Astrocyte (in vitro differentiated cells and primary cell): ENCODE results near the gene PRRG4. TPM values are rescaled to one million over a fixed set of nuclear protein-coding genes. Genes with fewer than 3 reads are reported as not detected.

Source experiments
- DNase-seq: peaks from one replicate; pipeline ENCODE4 v3.0.0-alpha.2; 2010; ENCODE audit warnings: low read depth
- FAIRE-seq: peaks from 2 replicates; lab custom pipeline; 2011; peaks lifted over from hg19 to GRCh38; lab: Jason Lieb, UNC
- H2AFZ ChIP-seq: 2 replicates; pipeline ENCODE4 v1.6.0; 2012; ENCODE audit warnings: low read depth, low read length, inconsistent platforms
- H3K27ac ChIP-seq: 2 replicates; pipeline ENCODE4 v1.5.1; 2011; ENCODE audit warnings: low read depth, low read length, inconsistent platforms
- H3K27me3 ChIP-seq: 2 replicates; pipeline ENCODE4 v1.6.0; 2011; ENCODE audit warnings: low read length, inconsistent platforms; ENCODE audit not compliant: insufficient read depth
- H3K36me3 ChIP-seq: 2 replicates; pipeline ENCODE4 v1.5.1; 2011; ENCODE audit warnings: low read length, inconsistent platforms; ENCODE audit not compliant: insufficient read depth
- H3K4me1 ChIP-seq: 2 replicates; pipeline ENCODE4 v1.5.1; 2011; ENCODE audit warnings: low read length, inconsistent platforms; ENCODE audit not compliant: insufficient read depth
- H3K4me2 ChIP-seq: 2 replicates; pipeline ENCODE4 v1.6.0; 2012; ENCODE audit warnings: low read length, inconsistent platforms
- H3K4me3 ChIP-seq: 2 replicates; pipeline ENCODE4 v1.5.1; 2011; ENCODE audit warnings: low read depth, mild to moderate bottlenecking, low read length, inconsistent platforms; ENCODE audit not compliant: insufficient read depth
- H3K79me2 ChIP-seq: 2 replicates; pipeline ENCODE4 v1.6.0; 2012; ENCODE audit warnings: mild to moderate bottlenecking, low read length, inconsistent platforms; ENCODE audit not compliant: insufficient read depth
- H3K9ac ChIP-seq: 2 replicates; pipeline ENCODE4 v1.6.0; 2012; ENCODE audit warnings: mild to moderate bottlenecking, low read length, inconsistent platforms
- H3K9me3 ChIP-seq: 2 replicates; pipeline ENCODE4 v1.5.1; 2012; ENCODE audit warnings: low read depth, mild to moderate bottlenecking, low read length, inconsistent platforms; ENCODE audit not compliant: insufficient read depth
- H4K20me1 ChIP-seq: 2 replicates; pipeline ENCODE4 v1.6.0; 2012; ENCODE audit warnings: low read length, inconsistent platforms; ENCODE audit not compliant: insufficient read depth
- H3K27ac Mint-ChIP-seq: one replicate; pipeline ENCODE4 v1.8.0; 2021; ENCODE audit warnings: mild to moderate bottlenecking, mixed read lengths; ENCODE audit not compliant: unreplicated experiment
- H3K27me3 Mint-ChIP-seq: one replicate; pipeline ENCODE4 v1.8.0; 2021; ENCODE audit warnings: low read depth, mixed read lengths; ENCODE audit not compliant: unreplicated experiment
- H3K36me3 Mint-ChIP-seq: one replicate; pipeline ENCODE4 v1.8.0; 2021; ENCODE audit warnings: low read depth, mixed read lengths; ENCODE audit not compliant: unreplicated experiment
- H3K4me1 Mint-ChIP-seq: one replicate; pipeline ENCODE4 v1.8.0; 2021; ENCODE audit warnings: low read depth, mixed read lengths; ENCODE audit not compliant: unreplicated experiment
- H3K4me3 Mint-ChIP-seq: one replicate; pipeline ENCODE4 v1.8.0; 2021; ENCODE audit warnings: mild to moderate bottlenecking, moderate library complexity, mixed read lengths; ENCODE audit not compliant: unreplicated experiment
- H3K9me3 Mint-ChIP-seq: one replicate; pipeline ENCODE4 v1.8.0; 2021; ENCODE audit warnings: mild to moderate bottlenecking, mixed read lengths; ENCODE audit not compliant: unreplicated experiment
- CTCF ChIP-seq: IDR thresholded peaks from 2 replicates; pipeline ENCODE4 v1.5.1; 2011; ENCODE audit warnings: low read depth, mild to moderate bottlenecking, inconsistent platforms, low read length, moderate library complexity; ENCODE audit not compliant: insufficient read depth
- EZH2 ChIP-seq: IDR thresholded peaks from 2 replicates; pipeline ENCODE4 v1.6.1; 2012; ENCODE audit warnings: mild to moderate bottlenecking, low read length, inconsistent platforms; ENCODE audit not compliant: insufficient read depth
- total RNA-seq: library from RNA; stranded (reverse); gene quantifications from 2 replicates; pipeline ENCODE4 v1.2.1, GENCODE V29; 2021

Gene PRRG4
- total RNA-seq, 1 donor from 2014 or later = 0.45 TPM

- H3K27ac Mint-ChIP-seq = no peak overlapping the region
- Histone ChIP-seq H3K9me3 (no peaks in the 10 kb centered on the region), H3K4me1 (no peaks in the 10 kb centered on the region), H3K4me3 (no peak overlapping the region), H3K36me3 (no peaks in the 10 kb centered on the region), H2AFZ (no peak overlapping the region), H3K27ac (no peak overlapping the region), H3K79me2 (no peaks in the 10 kb centered on the region), H3K9ac (no peak overlapping the region), H4K20me1 (no peaks in the 10 kb centered on the region), H3K4me2 (no peak overlapping the region), H3K27me3 (no peaks in the 10 kb centered on the region)
- H3K27me3 Mint-ChIP-seq = no peaks in the 10 kb centered on the region
- no peaks in the 10 kb centered on the region for H3K9me3 Mint-ChIP-seq
- FAIRE-seq (no peak), DNase-seq (no peak)
- H3K4me3 Mint-ChIP-seq = no peak overlapping the region
- no peaks in the 10 kb centered on the region for H3K4me1 Mint-ChIP-seq
- no peak for TF ChIP-seq CTCF
- no peak for TF ChIP-seq EZH2
- H3K36me3 Mint-ChIP-seq = no peaks in the 10 kb centered on the region
Measured at GRCh38 chr11:32847511-32847910, 17.8 kb downstream of the PRRG4 start.

- FAIRE-seq (no peak), DNase-seq (no peak)
- H3K4me2 ChIP-seq = no peak overlapping the region
- H3K27ac ChIP-seq = no peak overlapping the region
- Mint-ChIP-seq H3K27me3 (no peaks in the 10 kb centered on the region), H3K27ac (no peak overlapping the region), H3K9me3 (no peaks in the 10 kb centered on the region), H3K36me3 (no peaks in the 10 kb centered on the region), H3K4me1 (no peaks in the 10 kb centered on the region), H3K4me3 (no peak overlapping the region)
- no peaks in the 10 kb centered on the region for H3K36me3 ChIP-seq
- TF ChIP-seq EZH2 (no peak), CTCF (no peak)
- no peaks in the 10 kb centered on the region for H3K9me3 ChIP-seq
- H3K79me2 ChIP-seq = no peaks in the 10 kb centered on the region
- H2AFZ ChIP-seq = no peak overlapping the region
- no peaks in the 10 kb centered on the region for H3K4me1 ChIP-seq
- H3K27me3 ChIP-seq = no peaks in the 10 kb centered on the region
- no peak overlapping the region for H3K4me3 ChIP-seq
- no peak overlapping the region for H3K9ac ChIP-seq
- H4K20me1 ChIP-seq = no peaks in the 10 kb centered on the region
Measured at GRCh38 chr11:32849761-32850160, 20.0 kb downstream of the PRRG4 start.

- Histone ChIP-seq H2AFZ (no peak overlapping the region), H3K36me3 (no peaks in the 10 kb centered on the region), H3K27ac (no peak overlapping the region), H3K4me2 (no peak overlapping the region), H3K4me3 (no peak overlapping the region), H3K9ac (no peak overlapping the region), H3K79me2 (no peaks in the 10 kb centered on the region), H3K4me1 (no peaks in the 10 kb centered on the region), H3K9me3 (no peaks in the 10 kb centered on the region), H3K27me3 (no peaks in the 10 kb centered on the region), H4K20me1 (no peaks in the 10 kb centered on the region)
- Mint-ChIP-seq H3K9me3 (no peaks in the 10 kb centered on the region), H3K4me3 (no peak overlapping the region), H3K27me3 (no peaks in the 10 kb centered on the region), H3K4me1 (no peaks in the 10 kb centered on the region), H3K36me3 (no peaks in the 10 kb centered on the region), H3K27ac (no peak overlapping the region)
- DNase-seq (no peak), FAIRE-seq (no peak)
- TF ChIP-seq CTCF (no peak), EZH2 (no peak)
Measured at GRCh38 chr11:32851251-32851650, 21.5 kb downstream of the PRRG4 start.
